Measurements from ENCODE around the gene AP3D1. TPM values are rescaled to one million over a fixed set of nuclear protein-coding genes. Genes with fewer than 3 reads are reported as not detected.

Gene AP3D1
- total RNA-seq, 1 donor from 2014 or later = 169 TPM

GRCh38 chr19:2070986-2071673 lies 80.2 kb downstream of the AP3D1 start:
- H3K36me3 Mint-ChIP-seq (ENCODE audit: low read depth, unreplicated experiment) = peaks cover 26% of the 10 kb centered on the region
- peak overlapping the region; percentile 69 for H3K4me3 Mint-ChIP-seq (ENCODE audit: unreplicated experiment)
- H3K4me1 Mint-ChIP-seq (ENCODE audit: unreplicated experiment) = no peaks in the 10 kb centered on the region
- H3K27ac Mint-ChIP-seq (ENCODE audit: unreplicated experiment) = peak overlapping the region; percentile 42
- no peaks in the 10 kb centered on the region for H3K9me3 Mint-ChIP-seq (ENCODE audit: unreplicated experiment)
- no peak for DNase-seq (ENCODE audit: low spot score)
- H3K27me3 Mint-ChIP-seq (ENCODE audit: unreplicated experiment) = peaks cover 6% of the 10 kb centered on the region
- TF ChIP-seq, protein P1, sequence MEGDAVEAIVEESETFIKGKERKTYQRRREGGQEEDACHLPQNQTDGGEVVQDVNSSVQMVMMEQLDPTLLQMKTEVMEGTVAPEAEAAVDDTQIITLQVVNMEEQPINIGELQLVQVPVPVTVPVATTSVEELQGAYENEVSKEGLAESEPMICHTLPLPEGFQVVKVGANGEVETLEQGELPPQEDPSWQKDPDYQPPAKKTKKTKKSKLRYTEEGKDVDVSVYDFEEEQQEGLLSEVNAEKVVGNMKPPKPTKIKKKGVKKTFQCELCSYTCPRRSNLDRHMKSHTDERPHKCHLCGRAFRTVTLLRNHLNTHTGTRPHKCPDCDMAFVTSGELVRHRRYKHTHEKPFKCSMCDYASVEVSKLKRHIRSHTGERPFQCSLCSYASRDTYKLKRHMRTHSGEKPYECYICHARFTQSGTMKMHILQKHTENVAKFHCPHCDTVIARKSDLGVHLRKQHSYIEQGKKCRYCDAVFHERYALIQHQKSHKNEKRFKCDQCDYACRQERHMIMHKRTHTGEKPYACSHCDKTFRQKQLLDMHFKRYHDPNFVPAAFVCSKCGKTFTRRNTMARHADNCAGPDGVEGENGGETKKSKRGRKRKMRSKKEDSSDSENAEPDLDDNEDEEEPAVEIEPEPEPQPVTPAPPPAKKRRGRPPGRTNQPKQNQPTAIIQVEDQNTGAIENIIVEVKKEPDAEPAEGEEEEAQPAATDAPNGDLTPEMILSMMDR (IDR thresholded peaks at IDR 0.05; ENCODE audit: unreplicated experiment) = no peak

- TF ChIP-seq, protein P1 (IDR thresholded peaks at IDR 0.05; ENCODE audit: unreplicated experiment) = no peak
- H3K4me3 Mint-ChIP-seq (ENCODE audit: unreplicated experiment) = no peak overlapping the region
- H3K4me1 Mint-ChIP-seq (ENCODE audit: unreplicated experiment) = no peaks in the 10 kb centered on the region
- peaks cover 26% of the 10 kb centered on the region for H3K36me3 Mint-ChIP-seq (ENCODE audit: low read depth, unreplicated experiment)
- no peaks in the 10 kb centered on the region for H3K9me3 Mint-ChIP-seq (ENCODE audit: unreplicated experiment)
- H3K27me3 Mint-ChIP-seq (ENCODE audit: unreplicated experiment) = peaks cover 2% of the 10 kb centered on the region
- no peak overlapping the region for H3K27ac Mint-ChIP-seq (ENCODE audit: unreplicated experiment)
- DNase-seq (ENCODE audit: low spot score) = no peak
Measured at GRCh38 chr19:2070436-2070827, 80.9 kb downstream of the AP3D1 start.

GRCh38 chr19:2064788-2065524 lies 86.4 kb downstream of the AP3D1 start:
- H3K4me3 Mint-ChIP-seq (ENCODE audit: unreplicated experiment) = no peak overlapping the region
- no peaks in the 10 kb centered on the region for H3K36me3 Mint-ChIP-seq (ENCODE audit: low read depth, unreplicated experiment)
- no peak for DNase-seq (ENCODE audit: low spot score)
- TF ChIP-seq, protein P1 (IDR thresholded peaks at IDR 0.05; ENCODE audit: unreplicated experiment) = no peak
- peaks cover 9% of the 10 kb centered on the region for H3K27me3 Mint-ChIP-seq (ENCODE audit: unreplicated experiment)
- peaks cover 15% of the 10 kb centered on the region for H3K4me1 Mint-ChIP-seq (ENCODE audit: unreplicated experiment)
- no peaks in the 10 kb centered on the region for H3K9me3 Mint-ChIP-seq (ENCODE audit: unreplicated experiment)
- H3K27ac Mint-ChIP-seq (ENCODE audit: unreplicated experiment) = peak overlapping the region; percentile 43

DNA sequence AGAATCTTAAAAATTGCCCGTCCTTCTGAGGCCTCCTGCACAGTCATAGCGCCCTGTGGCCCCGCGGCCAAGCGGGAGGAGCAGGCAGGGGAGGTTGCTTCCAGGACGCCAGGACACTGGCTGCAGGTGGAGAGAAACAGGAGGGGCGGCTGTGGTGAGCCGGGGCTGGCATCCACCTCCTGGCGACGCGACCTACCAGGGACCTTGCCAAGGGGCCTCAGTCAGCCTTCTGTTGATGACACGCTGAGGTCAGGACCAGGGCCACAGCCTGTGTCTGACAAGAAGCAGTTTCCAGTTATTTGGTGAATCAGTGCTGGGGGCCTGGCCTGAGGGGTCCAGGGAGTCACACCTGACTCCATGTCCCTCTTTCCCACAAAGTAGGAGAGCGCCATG lies 87.0 kb downstream of the AP3D1 start:
- Mint-ChIP-seq H3K27ac (ENCODE audit: unreplicated experiment) (no peak overlapping the region), H3K9me3 (ENCODE audit: unreplicated experiment) (no peaks in the 10 kb centered on the region), H3K4me1 (ENCODE audit: unreplicated experiment) (peaks cover 15% of the 10 kb centered on the region), H3K4me3 (ENCODE audit: unreplicated experiment) (no peak overlapping the region), H3K36me3 (ENCODE audit: low read depth, unreplicated experiment) (no peaks in the 10 kb centered on the region), H3K27me3 (ENCODE audit: unreplicated experiment) (peaks cover 10% of the 10 kb centered on the region)
- TF ChIP-seq, protein P1 (IDR thresholded peaks at IDR 0.05; ENCODE audit: unreplicated experiment) = no peak
- DNase-seq (ENCODE audit: low spot score) = no peak

GRCh38 chr19:2063824-2064223 lies 87.5 kb downstream of the AP3D1 start:
- Mint-ChIP-seq H3K27ac (ENCODE audit: unreplicated experiment) (no peak overlapping the region), H3K9me3 (ENCODE audit: unreplicated experiment) (no peaks in the 10 kb centered on the region), H3K4me1 (ENCODE audit: unreplicated experiment) (peaks cover 15% of the 10 kb centered on the region), H3K36me3 (ENCODE audit: low read depth, unreplicated experiment) (no peaks in the 10 kb centered on the region), H3K4me3 (ENCODE audit: unreplicated experiment) (no peak overlapping the region), H3K27me3 (ENCODE audit: unreplicated experiment) (peaks cover 14% of the 10 kb centered on the region)
- TF ChIP-seq, protein P1 (IDR thresholded peaks at IDR 0.05; ENCODE audit: unreplicated experiment) = no peak
- DNase-seq (ENCODE audit: low spot score) = no peak

Measured in endothelial cell (in vitro differentiated cells).